Osteoblast (primary cell): ENCODE results near the gene KLF2. TPM values are rescaled to one million over a fixed set of nuclear protein-coding genes. Genes with fewer than 3 reads are reported as not detected.
A peak's percentile ranks its signal among the peaks of the same experiment; 100 is the strongest.

Experiments used
- DNase-seq: peaks from one replicate; pipeline ENCODE4 v3.0.0; 2011; ENCODE audit warnings: low spot score, mixed read lengths; ENCODE audit not compliant: insufficient read length; ENCODE audit errors: missing footprints
- H2AFZ ChIP-seq: 2 replicates; pipeline ENCODE4 v1.6.0; 2011; ENCODE audit warnings: mild to moderate bottlenecking, low read length
- H3K27ac ChIP-seq: 2 replicates; pipeline ENCODE4 v1.5.1; 2011; ENCODE audit warnings: mild to moderate bottlenecking, low read depth, low read length, moderate library complexity
- H3K27me3 ChIP-seq: 2 replicates; pipeline ENCODE4 v1.6.0; 2012; ENCODE audit warnings: mild to moderate bottlenecking, control low read depth, inconsistent platforms, low read length, moderate library complexity; ENCODE audit not compliant: insufficient read depth
- H3K36me3 ChIP-seq: 2 replicates; pipeline ENCODE4 v1.5.1; 2011; ENCODE audit warnings: mild to moderate bottlenecking, low read length, control low read depth, moderate library complexity; ENCODE audit not compliant: insufficient read depth
- H3K4me1 ChIP-seq: 2 replicates; pipeline ENCODE4 v1.5.1; 2011; ENCODE audit warnings: mild to moderate bottlenecking, low read length, control low read depth, moderate library complexity; ENCODE audit not compliant: insufficient read depth
- H3K4me2 ChIP-seq: 2 replicates; pipeline ENCODE4 v1.6.0; 2011; ENCODE audit warnings: mild to moderate bottlenecking, low read length; ENCODE audit not compliant: insufficient read depth
- H3K4me3 ChIP-seq: fragments of 200-600 bp; sonication (generic); 3 replicates; pipeline ENCODE4 v1.5.1; 2012; ENCODE audit warnings: mild to moderate bottlenecking, low read length, inconsistent platforms; ENCODE audit not compliant: insufficient read depth
- H3K79me2 ChIP-seq: 2 replicates; pipeline ENCODE4 v1.6.0; 2012; ENCODE audit warnings: mild to moderate bottlenecking, low read length, control low read depth, inconsistent platforms; ENCODE audit not compliant: insufficient read depth
- H3K9me3 ChIP-seq: 2 replicates; pipeline ENCODE4 v1.5.1; 2011; ENCODE audit warnings: low read depth, low read length, control low read depth
- H4K20me1 ChIP-seq: 2 replicates; pipeline ENCODE4 v1.6.0; 2012; ENCODE audit warnings: mild to moderate bottlenecking, low read length, control low read depth; ENCODE audit not compliant: insufficient read depth
- total RNA-seq: library from RNA; depleted of rRNA; stranded (reverse); fragments of >200 nt; gene quantifications from 2 replicates; pipeline ENCODE4 v1.2.3, GENCODE V29; 2012
- TF ChIP-seq, protein P1 (sequence below): IDR thresholded peaks from 2 replicates; pipeline ENCODE4 v1.5.1; 2011; ENCODE audit warnings: mild to moderate bottlenecking, low read depth, low read length, moderate library complexity; ENCODE audit errors: extremely low read depth

The KLF2 gene
- total RNA-seq, 1 donor, result 16.6 TPM

DNA sequence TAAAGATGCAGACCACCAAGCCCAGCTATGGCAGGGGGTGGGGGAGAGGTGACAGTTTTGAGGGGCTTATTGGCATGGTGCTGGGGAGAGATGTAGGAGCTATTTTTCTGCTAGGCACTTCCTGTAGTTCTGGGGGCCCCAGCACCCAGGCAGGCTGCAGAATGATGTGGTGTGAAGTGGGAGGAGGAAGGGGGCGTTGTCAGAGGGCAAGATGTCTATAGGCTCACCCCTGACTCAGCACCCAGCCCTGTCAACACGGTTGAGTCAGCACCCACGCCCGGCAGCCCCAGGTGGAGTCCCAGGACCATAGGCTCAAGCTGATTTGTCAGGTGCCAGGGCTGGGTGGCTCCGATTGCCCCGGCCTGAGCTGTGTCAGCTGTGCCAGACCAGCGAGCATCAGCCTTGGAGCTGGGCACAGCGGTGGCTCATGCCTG, 5.8 kb downstream of the KLF2 start:
- peak; percentile 95 for DNase-seq
- H3K27me3 ChIP-seq, result no peaks in the 10 kb centered on the region
- no peaks in the 10 kb centered on the region for H3K9me3 ChIP-seq
- H3K4me1 ChIP-seq, result peaks cover 12% of the 10 kb centered on the region
- H4K20me1 ChIP-seq, result peaks cover 25% of the 10 kb centered on the region
- H3K27ac ChIP-seq, result peak overlapping the region; percentile 7
- TF ChIP-seq, protein P1, sequence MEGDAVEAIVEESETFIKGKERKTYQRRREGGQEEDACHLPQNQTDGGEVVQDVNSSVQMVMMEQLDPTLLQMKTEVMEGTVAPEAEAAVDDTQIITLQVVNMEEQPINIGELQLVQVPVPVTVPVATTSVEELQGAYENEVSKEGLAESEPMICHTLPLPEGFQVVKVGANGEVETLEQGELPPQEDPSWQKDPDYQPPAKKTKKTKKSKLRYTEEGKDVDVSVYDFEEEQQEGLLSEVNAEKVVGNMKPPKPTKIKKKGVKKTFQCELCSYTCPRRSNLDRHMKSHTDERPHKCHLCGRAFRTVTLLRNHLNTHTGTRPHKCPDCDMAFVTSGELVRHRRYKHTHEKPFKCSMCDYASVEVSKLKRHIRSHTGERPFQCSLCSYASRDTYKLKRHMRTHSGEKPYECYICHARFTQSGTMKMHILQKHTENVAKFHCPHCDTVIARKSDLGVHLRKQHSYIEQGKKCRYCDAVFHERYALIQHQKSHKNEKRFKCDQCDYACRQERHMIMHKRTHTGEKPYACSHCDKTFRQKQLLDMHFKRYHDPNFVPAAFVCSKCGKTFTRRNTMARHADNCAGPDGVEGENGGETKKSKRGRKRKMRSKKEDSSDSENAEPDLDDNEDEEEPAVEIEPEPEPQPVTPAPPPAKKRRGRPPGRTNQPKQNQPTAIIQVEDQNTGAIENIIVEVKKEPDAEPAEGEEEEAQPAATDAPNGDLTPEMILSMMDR, result no peak
- no peak overlapping the region for H3K4me3 ChIP-seq
- no peak overlapping the region for H2AFZ ChIP-seq
- no peak overlapping the region for H3K4me2 ChIP-seq
- H3K79me2 ChIP-seq, result peaks cover 15% of the 10 kb centered on the region
- H3K36me3 ChIP-seq, result peaks cover 23% of the 10 kb centered on the region

DNA sequence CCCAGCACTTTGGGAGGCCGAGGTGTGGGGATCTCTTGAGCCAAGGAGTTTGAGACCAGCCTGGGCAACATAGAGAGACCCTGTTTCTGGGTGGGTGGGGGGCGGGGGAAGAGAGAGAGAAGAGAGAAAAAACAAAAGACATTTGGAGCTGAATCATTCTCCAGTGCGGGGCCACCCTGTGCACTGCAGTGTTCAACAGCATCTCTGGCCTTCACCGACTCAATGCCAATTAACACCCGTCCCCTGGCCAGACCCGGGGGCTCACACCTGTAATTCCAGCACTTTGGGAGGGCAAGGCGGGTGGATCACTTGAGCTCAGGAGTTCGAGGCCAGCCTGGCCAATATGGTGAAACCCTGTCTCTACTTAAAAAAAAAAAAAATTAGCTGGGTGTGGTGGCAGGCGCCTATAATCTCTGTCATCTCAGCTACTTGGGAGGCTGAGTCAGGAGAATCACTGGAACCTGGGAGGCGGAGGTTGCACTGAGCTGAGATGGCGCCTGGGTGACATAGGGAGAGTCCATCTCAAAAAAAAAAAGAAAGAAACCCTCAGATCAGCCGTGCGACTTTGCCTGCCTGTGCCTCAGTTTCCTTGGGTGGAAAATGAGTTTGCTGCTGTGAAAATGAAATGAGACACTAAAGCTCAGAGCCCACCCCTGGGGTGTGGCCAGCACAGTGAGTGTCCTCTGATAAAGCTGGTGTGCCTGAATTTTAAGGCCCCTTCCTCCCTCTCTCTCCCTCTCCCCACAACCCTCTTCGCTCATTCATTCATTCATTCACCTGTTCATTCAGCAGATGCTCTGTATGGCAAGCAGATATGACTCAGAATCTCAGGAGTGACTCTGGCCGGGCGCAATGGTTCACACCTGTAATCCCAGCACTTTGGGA, 6.4 kb downstream of the KLF2 start:
- Histone ChIP-seq H3K79me2 (peaks cover 10% of the 10 kb centered on the region), H2AFZ (no peak overlapping the region), H3K4me2 (no peak overlapping the region), H3K4me3 (no peak overlapping the region), H3K27ac (peak overlapping the region; percentile 7), H3K9me3 (no peaks in the 10 kb centered on the region), H3K4me1 (peaks cover 12% of the 10 kb centered on the region), H4K20me1 (peaks cover 21% of the 10 kb centered on the region), H3K36me3 (peaks cover 23% of the 10 kb centered on the region), H3K27me3 (no peaks in the 10 kb centered on the region)
- DNase-seq, result peak; percentile 76
- TF ChIP-seq, protein P1, result no peak

DNA sequence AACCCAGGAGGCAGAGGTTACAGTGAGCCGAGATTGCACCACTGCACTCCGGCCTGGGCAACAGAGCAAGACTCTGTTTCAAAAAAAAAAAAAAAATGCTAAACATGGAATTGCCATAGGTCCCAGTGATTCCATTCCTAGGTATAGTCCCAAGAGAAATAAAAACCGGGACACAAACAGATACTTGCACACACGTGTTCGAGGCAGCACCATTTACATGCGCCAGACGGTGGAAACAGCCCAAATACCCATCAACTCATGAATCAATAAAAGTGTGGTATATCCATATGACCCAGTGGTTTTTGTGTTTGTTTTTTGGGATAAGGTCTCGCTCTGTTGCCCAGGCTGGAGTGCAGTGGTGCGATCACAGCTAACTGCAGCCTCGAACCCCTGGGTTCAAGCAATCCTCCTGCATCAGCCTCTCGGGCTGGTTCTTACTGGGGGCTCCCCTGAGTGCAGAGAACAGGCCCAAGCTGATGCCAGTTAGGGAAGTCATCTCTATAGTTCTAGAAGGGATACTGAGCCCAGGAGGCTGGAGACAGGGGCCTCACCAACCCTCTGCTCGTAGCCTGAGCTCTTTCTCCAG, 8.5 kb downstream of the KLF2 start:
- H3K4me2 ChIP-seq, result no peak overlapping the region
- H3K27me3 ChIP-seq, result no peaks in the 10 kb centered on the region
- no peaks in the 10 kb centered on the region for H3K9me3 ChIP-seq
- H3K79me2 ChIP-seq, result no peaks in the 10 kb centered on the region
- peaks cover 6% of the 10 kb centered on the region for H4K20me1 ChIP-seq
- H3K27ac ChIP-seq, result no peak overlapping the region
- TF ChIP-seq, protein P1, result no peak
- no peak for DNase-seq
- no peak overlapping the region for H2AFZ ChIP-seq
- peaks cover 6% of the 10 kb centered on the region for H3K36me3 ChIP-seq
- peaks cover 24% of the 10 kb centered on the region for H3K4me1 ChIP-seq
- H3K4me3 ChIP-seq, result no peak overlapping the region

DNA sequence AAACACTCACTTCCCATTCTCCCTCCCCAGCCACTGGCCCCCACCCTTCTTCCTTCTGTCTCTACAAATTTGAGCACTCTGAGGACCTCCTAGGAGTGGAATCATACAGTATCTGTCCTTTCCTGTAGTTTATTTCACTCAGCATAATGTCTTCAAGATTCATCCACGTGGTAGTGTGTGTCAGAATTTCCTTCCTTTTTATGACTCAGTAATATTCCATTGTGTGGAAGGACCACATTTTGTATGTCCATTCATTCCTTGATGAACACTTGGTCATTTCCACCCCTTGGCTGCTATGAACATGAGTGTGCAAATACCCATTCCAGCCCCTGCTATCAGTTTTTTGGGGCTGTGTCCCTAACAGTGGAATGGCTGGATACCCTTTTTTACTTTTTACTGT, 9.8 kb downstream of the KLF2 start:
- Histone ChIP-seq H3K4me1 (peaks cover 35% of the 10 kb centered on the region), H3K9me3 (no peaks in the 10 kb centered on the region), H3K27ac (no peak overlapping the region), H3K27me3 (no peaks in the 10 kb centered on the region), H3K36me3 (no peaks in the 10 kb centered on the region), H2AFZ (no peak overlapping the region), H3K79me2 (no peaks in the 10 kb centered on the region), H4K20me1 (no peaks in the 10 kb centered on the region), H3K4me2 (no peak overlapping the region), H3K4me3 (no peak overlapping the region)
- DNase-seq, result peak; percentile 43
- TF ChIP-seq, protein P1, result no peak
